ENCODE measurements around the gene RTN4IP1. TPM values are rescaled to one million over a fixed set of nuclear protein-coding genes. Genes with fewer than 3 reads are reported as not detected.

RTN4IP1 gene
- total and polyA plus RNA-seq, 10 of the 15 experiments (the other 5 are each of a cell fraction or from before 2014, with no cell fraction given) = 8.2 to 17.0 (median 9.8) TPM

GRCh38 chr6:106534004-106534403 lies 95.3 kb downstream of the RTN4IP1 start:
- Histone ChIP-seq H3K4me2 (ENCODE audit: control insufficient read depth, insufficient read depth) (no peak overlapping the region), H3K4me1 (ENCODE audit: control insufficient read depth, insufficient read depth, low read length) (peaks cover 16% of the 10 kb centered on the region), H4K20me1 (ENCODE audit: control insufficient read depth, insufficient read depth) (no peaks in the 10 kb centered on the region), H3K9ac (ENCODE audit: control insufficient read depth, insufficient read depth, low read length) (no peak overlapping the region), H3K79me2 (ENCODE audit: control insufficient read depth, insufficient read depth, low read length) (peaks cover 5% of the 10 kb centered on the region), H3K36me3 (ENCODE audit: control insufficient read depth in 2 of 2, insufficient read depth in 2 of 2, low read length in 1 of 2) (peaks cover 0 to 36% of the 10 kb centered on the region in 2 experiments), H3K9me3 (replicated peaks; ENCODE audit: control insufficient read depth, insufficient read depth, low read length) (no peaks in the 10 kb centered on the region), H3K27ac (ENCODE audit: control insufficient read depth, insufficient read depth) (peak overlapping the region; percentile 38; the same call in 1 of the 2 replicates), H3K27me3 (replicated peaks in 1 of 2; ENCODE audit: control insufficient read depth in 2 of 2, insufficient read depth in 2 of 2, low read length in 1 of 2) (no peaks in the 10 kb centered on the region), H2AFZ (ENCODE audit: control insufficient read depth, low read depth, low read length) (no peak overlapping the region), H3K4me3 (no peak overlapping the region)
- ChIA-PET SMC1A (ENCODE audit: uncharacterized antibody, unreplicated experiment) (interaction anchor here (1.0 to 2.6 kb wide), 9 partner anchors 9 to 68 kb away, joined by 3 to 17 read pairs (median 5); no protein-coding TSS in a partner anchor), RAD21 (ENCODE audit: unreplicated experiment) (interaction anchor here (0.7 to 2.2 kb wide), 9 partner anchors 9 to 963 kb away, joined by 3 to 10 read pairs (median 5); no protein-coding TSS in a partner anchor), CTCF (interaction anchor here (0.7 to 1.7 kb wide), 8 partner anchors 10 to 173 kb away, joined by 3 to 5 read pairs (median 4); no protein-coding TSS in a partner anchor), POLR2A (interaction anchor here (0.6 to 1.5 kb wide), 4 partner anchors 9 to 17 kb away, joined by 3 to 7 read pairs (median 6); no protein-coding TSS in a partner anchor)
- ATAC-seq (peak; percentile 4; the same call in 2 of the 3 replicates), FAIRE-seq (no peak), DNase-seq (ENCODE audit: low read depth, low spot score) (no peak)
- no peak for TF ChIP-seq SMAD1 (IDR thresholded peaks at IDR 0.05; ENCODE audit: low read depth, partially characterized antibody)
- TF ChIP-seq LARP7 (IDR thresholded peaks at IDR 0.05) = no peak
- TF ChIP-seq HDGF (IDR thresholded peaks at IDR 0.05) = no peak
- TF ChIP-seq, protein P1, sequence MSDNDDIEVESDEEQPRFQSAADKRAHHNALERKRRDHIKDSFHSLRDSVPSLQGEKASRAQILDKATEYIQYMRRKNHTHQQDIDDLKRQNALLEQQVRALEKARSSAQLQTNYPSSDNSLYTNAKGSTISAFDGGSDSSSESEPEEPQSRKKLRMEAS (IDR thresholded peaks at IDR 0.05; ENCODE audit: low read depth, low read length) = no peak
- no peak for TF ChIP-seq ZNF274 (IDR thresholded peaks at IDR 0.05; ENCODE audit: insufficient read depth, insufficient read length)
- TF ChIP-seq, protein P2, sequence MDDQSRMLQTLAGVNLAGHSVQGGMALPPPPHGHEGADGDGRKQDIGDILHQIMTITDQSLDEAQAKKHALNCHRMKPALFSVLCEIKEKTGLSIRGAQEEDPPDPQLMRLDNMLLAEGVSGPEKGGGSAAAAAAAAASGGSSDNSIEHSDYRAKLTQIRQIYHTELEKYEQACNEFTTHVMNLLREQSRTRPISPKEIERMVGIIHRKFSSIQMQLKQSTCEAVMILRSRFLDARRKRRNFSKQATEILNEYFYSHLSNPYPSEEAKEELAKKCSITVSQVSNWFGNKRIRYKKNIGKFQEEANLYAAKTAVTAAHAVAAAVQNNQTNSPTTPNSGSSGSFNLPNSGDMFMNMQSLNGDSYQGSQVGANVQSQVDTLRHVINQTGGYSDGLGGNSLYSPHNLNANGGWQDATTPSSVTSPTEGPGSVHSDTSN (IDR thresholded peaks at IDR 0.05; ENCODE audit: insufficient replicate concordance, low read depth, low read length) = no peak
- no peak for TF ChIP-seq IRF3 (IDR thresholded peaks at IDR 0.05)
- TF ChIP-seq ATF7 (IDR thresholded peaks at IDR 0.05; ENCODE audit: low read depth) = no peak
- TF ChIP-seq ZSCAN29 (IDR thresholded peaks at IDR 0.05) = no peak
- TF ChIP-seq, protein P3, sequence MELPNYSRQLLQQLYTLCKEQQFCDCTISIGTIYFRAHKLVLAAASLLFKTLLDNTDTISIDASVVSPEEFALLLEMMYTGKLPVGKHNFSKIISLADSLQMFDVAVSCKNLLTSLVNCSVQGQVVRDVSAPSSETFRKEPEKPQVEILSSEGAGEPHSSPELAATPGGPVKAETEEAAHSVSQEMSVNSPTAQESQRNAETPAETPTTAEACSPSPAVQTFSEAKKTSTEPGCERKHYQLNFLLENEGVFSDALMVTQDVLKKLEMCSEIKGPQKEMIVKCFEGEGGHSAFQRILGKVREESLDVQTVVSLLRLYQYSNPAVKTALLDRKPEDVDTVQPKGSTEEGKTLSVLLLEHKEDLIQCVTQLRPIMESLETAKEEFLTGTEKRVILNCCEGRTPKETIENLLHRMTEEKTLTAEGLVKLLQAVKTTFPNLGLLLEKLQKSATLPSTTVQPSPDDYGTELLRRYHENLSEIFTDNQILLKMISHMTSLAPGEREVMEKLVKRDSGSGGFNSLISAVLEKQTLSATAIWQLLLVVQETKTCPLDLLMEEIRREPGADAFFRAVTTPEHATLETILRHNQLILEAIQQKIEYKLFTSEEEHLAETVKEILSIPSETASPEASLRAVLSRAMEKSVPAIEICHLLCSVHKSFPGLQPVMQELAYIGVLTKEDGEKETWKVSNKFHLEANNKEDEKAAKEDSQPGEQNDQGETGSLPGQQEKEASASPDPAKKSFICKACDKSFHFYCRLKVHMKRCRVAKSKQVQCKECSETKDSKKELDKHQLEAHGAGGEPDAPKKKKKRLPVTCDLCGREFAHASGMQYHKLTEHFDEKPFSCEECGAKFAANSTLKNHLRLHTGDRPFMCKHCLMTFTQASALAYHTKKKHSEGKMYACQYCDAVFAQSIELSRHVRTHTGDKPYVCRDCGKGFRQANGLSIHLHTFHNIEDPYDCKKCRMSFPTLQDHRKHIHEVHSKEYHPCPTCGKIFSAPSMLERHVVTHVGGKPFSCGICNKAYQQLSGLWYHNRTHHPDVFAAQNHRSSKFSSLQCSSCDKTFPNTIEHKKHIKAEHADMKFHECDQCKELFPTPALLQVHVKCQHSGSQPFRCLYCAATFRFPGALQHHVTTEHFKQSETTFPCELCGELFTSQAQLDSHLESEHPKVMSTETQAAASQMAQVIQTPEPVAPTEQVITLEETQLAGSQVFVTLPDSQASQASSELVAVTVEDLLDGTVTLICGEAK (IDR thresholded peaks at IDR 0.05; ENCODE audit: borderline replicate concordance) = no peak
- TF ChIP-seq IKZF1 (conservative IDR thresholded peaks at IDR 0.05) = no peak
- TF ChIP-seq, protein P4, sequence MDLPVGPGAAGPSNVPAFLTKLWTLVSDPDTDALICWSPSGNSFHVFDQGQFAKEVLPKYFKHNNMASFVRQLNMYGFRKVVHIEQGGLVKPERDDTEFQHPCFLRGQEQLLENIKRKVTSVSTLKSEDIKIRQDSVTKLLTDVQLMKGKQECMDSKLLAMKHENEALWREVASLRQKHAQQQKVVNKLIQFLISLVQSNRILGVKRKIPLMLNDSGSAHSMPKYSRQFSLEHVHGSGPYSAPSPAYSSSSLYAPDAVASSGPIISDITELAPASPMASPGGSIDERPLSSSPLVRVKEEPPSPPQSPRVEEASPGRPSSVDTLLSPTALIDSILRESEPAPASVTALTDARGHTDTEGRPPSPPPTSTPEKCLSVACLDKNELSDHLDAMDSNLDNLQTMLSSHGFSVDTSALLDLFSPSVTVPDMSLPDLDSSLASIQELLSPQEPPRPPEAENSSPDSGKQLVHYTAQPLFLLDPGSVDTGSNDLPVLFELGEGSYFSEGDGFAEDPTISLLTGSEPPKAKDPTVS (IDR thresholded peaks at IDR 0.05; ENCODE audit: low read depth, low read length) = no peak
- no peak for TF ChIP-seq SUPT20H (IDR thresholded peaks at IDR 0.05; ENCODE audit: borderline replicate concordance, control insufficient read depth, low read depth, low read length)
- intact Hi-C loops (cut with micrococcal nuclease; ENCODE audit: unreplicated experiment) (no loop called here), in situ Hi-C loops (cut with MboI) (no loop called here)
- no TSS peak for BruUV-seq (replicated peaks)
- 0% methylated on average over 1 of the region's 1 CpG for WGBS (ENCODE audit: insufficient coverage, insufficient replicate concordance, low lambda C conversion rate, missing lambda C conversion rate)

All from GM12878 (cell line).